ENCODE results near the gene ACSM3.
"Not testable (repeated sequence)": the region's sequence is repeated elsewhere in the genome, so short reads cannot be mapped to it uniquely, and the experiment has no call there.

The ACSM3 gene

GRCh38 chr16:20761175-20761574 lies 2.6 kb upstream of the ACSM3 start:
- no peak for TF ChIP-seq CTCF (IDR thresholded peaks at IDR 0.05; ENCODE audit: low read depth, low read length)
- Histone ChIP-seq H3K36me3 (no peaks in the 10 kb centered on the region), H3K27me3 (ENCODE audit: insufficient read depth, low read depth, severe bottlenecking) (no peaks in the 10 kb centered on the region), H3K27ac (no peak overlapping the region), H3K4me3 (ENCODE audit: low read depth, low read length) (no peak overlapping the region), H3K9me3 (ENCODE audit: severe bottlenecking) (no peaks in the 10 kb centered on the region)
- no peak for DNase-seq

GRCh38 chr16:20762404-20763123 lies 1.2 kb upstream of the ACSM3 start:
- TF ChIP-seq CTCF (IDR thresholded peaks at IDR 0.05; ENCODE audit: low read depth, low read length): no peak
- DNase-seq: no peak
- H3K27ac ChIP-seq: no peak overlapping the region

GRCh38 chr16:20764448-20764847 lies 634 bp downstream of the ACSM3 start:
- H3K9me3 ChIP-seq (ENCODE audit: severe bottlenecking); H3K36me3 ChIP-seq; H3K4me3 ChIP-seq (ENCODE audit: low read depth, low read length); H3K27me3 ChIP-seq (ENCODE audit: insufficient read depth, low read depth, severe bottlenecking); DNase-seq; H3K27ac ChIP-seq: not testable (repeated sequence)

More at GRCh38 chr16:20762404-20763123, 1.2 kb upstream of the ACSM3 start:
- Histone ChIP-seq H3K9me3 (ENCODE audit: severe bottlenecking) (no peaks in the 10 kb centered on the region), H3K4me3 (ENCODE audit: low read depth, low read length) (no peak overlapping the region), H3K36me3 (no peaks in the 10 kb centered on the region), H3K27me3 (ENCODE audit: insufficient read depth, low read depth, severe bottlenecking) (no peaks in the 10 kb centered on the region)

GRCh38 chr16:20765732-20766131 lies 1.9 kb downstream of the ACSM3 start:
- no peak for DNase-seq
- TF ChIP-seq CTCF (IDR thresholded peaks at IDR 0.05; ENCODE audit: low read depth, low read length): no peak
- H3K27me3 ChIP-seq (ENCODE audit: insufficient read depth, low read depth, severe bottlenecking): no peaks in the 10 kb centered on the region
- H3K27ac ChIP-seq: no peak overlapping the region
- no peaks in the 10 kb centered on the region for H3K9me3 ChIP-seq (ENCODE audit: severe bottlenecking)
- H3K4me3 ChIP-seq (ENCODE audit: low read depth, low read length): no peak overlapping the region
- no peaks in the 10 kb centered on the region for H3K36me3 ChIP-seq

GRCh38 chr16:20766294-20766693 lies 2.5 kb downstream of the ACSM3 start:
- no peak for DNase-seq
- TF ChIP-seq CTCF (IDR thresholded peaks at IDR 0.05; ENCODE audit: low read depth, low read length): no peak
- H3K27me3 ChIP-seq (ENCODE audit: insufficient read depth, low read depth, severe bottlenecking): no peaks in the 10 kb centered on the region
- no peaks in the 10 kb centered on the region for H3K9me3 ChIP-seq (ENCODE audit: severe bottlenecking)
- no peak overlapping the region for H3K27ac ChIP-seq
- no peak overlapping the region for H3K4me3 ChIP-seq (ENCODE audit: low read depth, low read length)
- no peaks in the 10 kb centered on the region for H3K36me3 ChIP-seq

- H3K4me3 ChIP-seq (ENCODE audit: low read depth, low read length): no peak overlapping the region
Observed at GRCh38 chr16:20767577-20767976, 3.8 kb downstream of the ACSM3 start.

More at GRCh38 chr16:20767577-20767976, 3.8 kb downstream of the ACSM3 start:
- Histone ChIP-seq H3K27ac (no peak overlapping the region), H3K36me3 (no peaks in the 10 kb centered on the region), H3K9me3 (ENCODE audit: severe bottlenecking) (no peaks in the 10 kb centered on the region), H3K27me3 (ENCODE audit: insufficient read depth, low read depth, severe bottlenecking) (no peaks in the 10 kb centered on the region)
- DNase-seq: no peak
- no peak for TF ChIP-seq CTCF (IDR thresholded peaks at IDR 0.05; ENCODE audit: low read depth, low read length)

Data from WERI-Rb-1 (cell line).